ENCODE results near the gene RIPK4.

RIPK4 gene

DNA sequence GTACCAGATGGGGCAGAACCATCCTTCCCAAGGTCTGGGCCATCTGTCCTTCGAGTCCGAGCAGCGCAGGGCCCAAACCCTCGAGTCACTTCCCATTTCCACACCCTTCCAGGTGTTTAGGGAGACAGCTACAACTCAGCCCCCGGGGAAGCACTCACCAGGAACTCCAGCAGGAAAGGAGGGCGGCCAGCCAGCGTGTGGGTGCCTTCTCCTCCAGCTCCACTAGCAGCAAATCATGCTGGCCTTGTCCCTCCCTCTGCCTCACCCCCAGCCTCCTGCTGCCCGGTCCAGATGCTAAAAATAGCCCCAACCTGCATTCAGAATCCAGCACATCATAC is 56.1 kb downstream of the RIPK4 start:
- TF ChIP-seq CTCF (IDR thresholded peaks at IDR 0.05; ENCODE audit: low read depth, low read length): no peak
- no peak for DNase-seq
- Histone ChIP-seq H3K9me3 (ENCODE audit: severe bottlenecking) (no peaks in the 10 kb centered on the region), H3K4me3 (ENCODE audit: low read depth, low read length) (no peak overlapping the region), H3K27me3 (ENCODE audit: insufficient read depth, low read depth, severe bottlenecking) (no peaks in the 10 kb centered on the region), H3K36me3 (no peaks in the 10 kb centered on the region), H3K27ac (no peak overlapping the region)

DNA sequence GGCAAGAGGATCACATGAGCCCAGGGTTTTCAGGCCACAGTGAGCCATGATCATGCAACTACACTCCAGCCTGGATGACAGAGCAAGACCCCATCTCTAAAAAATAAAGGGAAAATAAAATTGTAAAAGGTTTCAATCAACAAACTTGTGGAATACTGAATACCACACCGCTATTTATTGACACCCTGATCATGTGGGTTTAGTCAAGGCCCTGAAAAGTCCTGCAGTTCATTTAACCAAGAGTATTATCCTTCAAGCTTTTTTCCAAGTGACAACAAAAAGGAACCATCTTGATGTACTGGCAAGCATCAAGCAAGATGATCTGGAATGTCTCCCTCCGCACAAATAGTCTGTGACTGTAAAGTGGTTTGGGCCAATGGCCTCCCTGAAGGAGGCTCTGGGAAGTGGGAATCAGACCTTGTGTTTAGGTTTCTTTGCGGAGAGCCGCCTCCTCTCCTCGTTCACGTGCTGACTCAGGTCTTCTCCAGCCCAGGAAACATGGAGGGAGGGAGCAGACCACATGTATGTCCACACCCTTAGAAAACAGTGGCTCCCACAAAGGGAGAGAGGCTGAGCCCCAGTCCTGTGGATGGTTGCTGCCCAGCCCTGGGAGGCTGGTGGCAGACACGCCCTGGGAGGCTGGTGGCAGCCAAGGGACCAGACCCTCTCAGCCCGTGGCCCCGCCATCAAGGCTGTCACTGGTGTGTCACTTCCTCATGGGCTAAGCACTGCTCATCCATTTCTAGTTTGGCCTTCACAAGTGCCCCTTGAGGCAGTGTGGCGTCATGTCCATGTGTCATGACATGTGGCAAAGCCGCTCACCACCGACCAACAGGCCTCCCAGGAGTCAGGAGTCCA is 56.7 kb downstream of the RIPK4 start:
- no peak for TF ChIP-seq CTCF (IDR thresholded peaks at IDR 0.05; ENCODE audit: low read depth, low read length)
- Histone ChIP-seq H3K9me3 (ENCODE audit: severe bottlenecking) (no peaks in the 10 kb centered on the region), H3K4me3 (ENCODE audit: low read depth, low read length) (no peak overlapping the region), H3K36me3 (no peaks in the 10 kb centered on the region), H3K27ac (no peak overlapping the region), H3K27me3 (ENCODE audit: insufficient read depth, low read depth, severe bottlenecking) (no peaks in the 10 kb centered on the region)
- DNase-seq: no peak

GRCh38 chr21:41709166-41709565 is 57.7 kb downstream of the RIPK4 start:
- Histone ChIP-seq H3K27me3 (ENCODE audit: insufficient read depth, low read depth, severe bottlenecking) (no peaks in the 10 kb centered on the region), H3K4me3 (ENCODE audit: low read depth, low read length) (no peak overlapping the region), H3K27ac (no peak overlapping the region), H3K36me3 (no peaks in the 10 kb centered on the region), H3K9me3 (ENCODE audit: severe bottlenecking) (no peaks in the 10 kb centered on the region)
- TF ChIP-seq CTCF (IDR thresholded peaks at IDR 0.05; ENCODE audit: low read depth, low read length): no peak
- no peak for DNase-seq

- Histone ChIP-seq H3K4me3 (ENCODE audit: low read depth, low read length) (no peak overlapping the region), H3K27ac (no peak overlapping the region), H3K9me3 (ENCODE audit: severe bottlenecking) (no peaks in the 10 kb centered on the region), H3K27me3 (ENCODE audit: insufficient read depth, low read depth, severe bottlenecking) (no peaks in the 10 kb centered on the region), H3K36me3 (no peaks in the 10 kb centered on the region)
- DNase-seq: no peak
- no peak for TF ChIP-seq CTCF (IDR thresholded peaks at IDR 0.05; ENCODE audit: low read depth, low read length)
Observed at GRCh38 chr21:41707960-41708330, 58.9 kb downstream of the RIPK4 start.

GRCh38 chr21:41707231-41707959 is 59.5 kb downstream of the RIPK4 start:
- Histone ChIP-seq H3K27ac (no peak overlapping the region), H3K36me3 (no peaks in the 10 kb centered on the region), H3K4me3 (ENCODE audit: low read depth, low read length) (no peak overlapping the region), H3K27me3 (ENCODE audit: insufficient read depth, low read depth, severe bottlenecking) (no peaks in the 10 kb centered on the region), H3K9me3 (ENCODE audit: severe bottlenecking) (no peaks in the 10 kb centered on the region)
- TF ChIP-seq CTCF (IDR thresholded peaks at IDR 0.05; ENCODE audit: low read depth, low read length): no peak
- DNase-seq: no peak
